ENCODE results near the gene ATP6V0E2. TPM values are rescaled to one million over a fixed set of nuclear protein-coding genes. Genes with fewer than 3 reads are reported as not detected.

ATP6V0E2 gene
- total RNA-seq, 8 experiments from 2014 or later: 9.4 to 114 (median 74.4) TPM

- 73 to 100% (median 100%) methylated on average over 1 to 3 of the region's 3 CpGs; no CpG with 5 or more reads in 2 of the 10 experiments for WGBS, 10 experiments
- Histone ChIP-seq H3K4me1 (replicated peaks in 1 of 2) (no peaks in the 10 kb centered on the region), H3K4me3 (no peak overlapping the region), H3K27ac (no peak overlapping the region)
- in situ Hi-C loops (cut with MboI; ENCODE audit: low pct_unique_long_range_greater_than_20kb in 2 of 9, low sequenced_read_pairs in 9 of 9, unreplicated experiment in 9 of 9): no loop called here
- no peak for ATAC-seq (replicated peaks in 6 of 8)
Measured at GRCh38 chr7:149846436-149847046, 27.2 kb upstream of the ATP6V0E2 start.

GRCh38 chr7:149849174-149849573, 24.6 kb upstream of the ATP6V0E2 start:
- H3K4me3 ChIP-seq: no peak overlapping the region
- H3K27ac ChIP-seq: no peak overlapping the region
- WGBS, 10 experiments: 50 to 100% (median 83%) methylated on average over 1 to 6 of the region's 6 CpGs
- ATAC-seq (replicated peaks in 6 of 8): no peak
- in situ Hi-C loops (cut with MboI; ENCODE audit: low pct_unique_long_range_greater_than_20kb in 2 of 9, low sequenced_read_pairs in 9 of 9, unreplicated experiment in 9 of 9): no loop called here
- H3K4me1 ChIP-seq (replicated peaks in 1 of 2): no peaks in the 10 kb centered on the region

- Histone ChIP-seq H3K27ac (no peak overlapping the region), H3K4me1 (replicated peaks in 1 of 2) (peaks cover 7 to 8% of the 10 kb centered on the region in 2 donors), H3K4me3 (no peak overlapping the region)
- in situ Hi-C loops (cut with MboI; ENCODE audit: low pct_unique_long_range_greater_than_20kb in 2 of 9, low sequenced_read_pairs in 9 of 9, unreplicated experiment in 9 of 9): loop anchor here in 1 of 9 experiments (25.0 kb wide), 1 partner anchor 562 kb away; a partner anchor contains a TSS
- WGBS, 10 experiments: 57 to 100% (median 79%) methylated on average over 1 to 6 of the region's 16 CpGs; no CpG with 5 or more reads in 4 of the 10 experiments
- ATAC-seq (replicated peaks in 6 of 8): peak in 1 of 8 experiments; percentile 31
Measured at GRCh38 chr7:149850007-149850594, 23.7 kb upstream of the ATP6V0E2 start.

- Histone ChIP-seq H3K4me3 (no peak overlapping the region), H3K27ac (no peak overlapping the region), H3K4me1 (replicated peaks in 1 of 2) (peaks cover 11 to 12% of the 10 kb centered on the region in 2 donors)
- 44 to 100% (median 95%) methylated on average over 1 to 4 of the region's 4 CpGs; no CpG with 5 or more reads in 5 of the 10 experiments for WGBS, 10 experiments
- no peak for ATAC-seq (replicated peaks in 6 of 8)
- in situ Hi-C loops (cut with MboI; ENCODE audit: low pct_unique_long_range_greater_than_20kb in 2 of 9, low sequenced_read_pairs in 9 of 9, unreplicated experiment in 9 of 9): loop anchor here in 1 of 9 experiments (25.0 kb wide), 1 partner anchor 562 kb away; a partner anchor contains a TSS
Measured at GRCh38 chr7:149850716-149851115, 23.1 kb upstream of the ATP6V0E2 start.

- in situ Hi-C loops (cut with MboI; ENCODE audit: low pct_unique_long_range_greater_than_20kb in 2 of 9, low sequenced_read_pairs in 9 of 9, unreplicated experiment in 9 of 9): loop anchor here in 1 of 9 experiments (25.0 kb wide), 1 partner anchor 561 kb away; a partner anchor contains a TSS
- Histone ChIP-seq H3K4me1 (replicated peaks in 1 of 2) (peaks cover 11 to 12% of the 10 kb centered on the region in 2 donors), H3K27ac (no peak overlapping the region), H3K4me3 (no peak overlapping the region)
- ATAC-seq (replicated peaks in 6 of 8): no peak
- 50 to 100% (median 85%) methylated on average over 1 to 7 of the region's 9 CpGs; no CpG with 5 or more reads in 4 of the 10 experiments for WGBS, 10 experiments
Measured at GRCh38 chr7:149851449-149851848, 22.3 kb upstream of the ATP6V0E2 start.

- 87 to 100% (median 96%) methylated on average over 1 to 8 of the region's 9 CpGs; no CpG with 5 or more reads in 1 of the 10 experiments for WGBS, 10 experiments
Measured at GRCh38 chr7:149853157-149853556, 20.6 kb upstream of the ATP6V0E2 start.

GRCh38 chr7:149854611-149855360, 19.0 kb upstream of the ATP6V0E2 start:
- Histone ChIP-seq H3K4me1 (replicated peaks in 1 of 2) (peaks cover 11 to 12% of the 10 kb centered on the region in 2 donors), H3K27ac (no peak overlapping the region), H3K4me3 (no peak overlapping the region)
- in situ Hi-C loops (cut with MboI; ENCODE audit: low pct_unique_long_range_greater_than_20kb in 2 of 9, low sequenced_read_pairs in 9 of 9, unreplicated experiment in 9 of 9): loop anchor here in 1 of 9 experiments (25.0 kb wide), 1 partner anchor 558 kb away; a partner anchor contains a TSS
- 35 to 95% (median 69%) methylated on average over 3 to 9 of the region's 13 CpGs; no CpG with 5 or more reads in 1 of the 10 experiments for WGBS, 10 experiments
- ATAC-seq (replicated peaks in 6 of 8): peak; percentile 37 to 93 (median 90)

More at GRCh38 chr7:149853157-149853556, 20.6 kb upstream of the ATP6V0E2 start:
- H3K4me3 ChIP-seq: no peak overlapping the region
- in situ Hi-C loops (cut with MboI; ENCODE audit: low pct_unique_long_range_greater_than_20kb in 2 of 9, low sequenced_read_pairs in 9 of 9, unreplicated experiment in 9 of 9): loop anchor here in 1 of 9 experiments (25.0 kb wide), 1 partner anchor 559 kb away; a partner anchor contains a TSS
- H3K27ac ChIP-seq: no peak overlapping the region
- peaks cover 11 to 12% of the 10 kb centered on the region in 2 donors for H3K4me1 ChIP-seq (replicated peaks in 1 of 2)
- no peak for ATAC-seq (replicated peaks in 6 of 8)

GRCh38 chr7:149855361-149856305, 18.1 kb upstream of the ATP6V0E2 start:
- ATAC-seq (replicated peaks in 6 of 8): peak in 6 of 8 experiments; percentile 51 to 90 (median 68)
- WGBS, 10 experiments: 23 to 90% (median 76%) methylated on average over 1 to 7 of the region's 16 CpGs; no CpG with 5 or more reads in 1 of the 10 experiments
- H3K4me3 ChIP-seq: no peak overlapping the region
- H3K4me1 ChIP-seq (replicated peaks in 1 of 2): peaks cover 11 to 12% of the 10 kb centered on the region in 2 donors
- no peak overlapping the region for H3K27ac ChIP-seq
- in situ Hi-C loops (cut with MboI; ENCODE audit: low pct_unique_long_range_greater_than_20kb in 2 of 9, low sequenced_read_pairs in 9 of 9, unreplicated experiment in 9 of 9): loop anchor here in 1 of 9 experiments (25.0 kb wide), 1 partner anchor 557 kb away; a partner anchor contains a TSS

GRCh38 chr7:149856583-149856982, 17.2 kb upstream of the ATP6V0E2 start:
- peaks cover 11 to 12% of the 10 kb centered on the region in 2 donors for H3K4me1 ChIP-seq (replicated peaks in 1 of 2)
- in situ Hi-C loops (cut with MboI; ENCODE audit: low pct_unique_long_range_greater_than_20kb in 2 of 9, low sequenced_read_pairs in 9 of 9, unreplicated experiment in 9 of 9): loop anchor here in 1 of 9 experiments (25.0 kb wide), 1 partner anchor 556 kb away; a partner anchor contains a TSS
- no peak for ATAC-seq (replicated peaks in 6 of 8)
- H3K27ac ChIP-seq: no peak overlapping the region
- H3K4me3 ChIP-seq: no peak overlapping the region
- 86 to 94% (median 91%) methylated on average over 1 to 8 of the region's 8 CpGs for WGBS, 10 experiments

- WGBS, 10 experiments: 8 to 91% (median 65%) methylated on average over 2 to 5 of the region's 6 CpGs; no CpG with 5 or more reads in 5 of the 10 experiments
- H3K27ac ChIP-seq: no peak overlapping the region
- H3K4me1 ChIP-seq (replicated peaks in 1 of 2): peaks cover 11 to 12% of the 10 kb centered on the region in 2 donors
- H3K4me3 ChIP-seq: no peak overlapping the region
- ATAC-seq (replicated peaks in 6 of 8): no peak
- in situ Hi-C loops (cut with MboI; ENCODE audit: low pct_unique_long_range_greater_than_20kb in 2 of 9, low sequenced_read_pairs in 9 of 9, unreplicated experiment in 9 of 9): loop anchor here in 1 of 9 experiments (25.0 kb wide), 1 partner anchor 553 kb away; a partner anchor contains a TSS
Measured at GRCh38 chr7:149859369-149859768, 14.4 kb upstream of the ATP6V0E2 start.

GRCh38 chr7:149859876-149860275, 13.9 kb upstream of the ATP6V0E2 start:
- ATAC-seq (replicated peaks in 6 of 8): no peak
- no peak overlapping the region for H3K4me3 ChIP-seq
- H3K27ac ChIP-seq: no peak overlapping the region
- in situ Hi-C loops (cut with MboI; ENCODE audit: low pct_unique_long_range_greater_than_20kb in 2 of 9, low sequenced_read_pairs in 9 of 9, unreplicated experiment in 9 of 9): loop anchor here in 1 of 9 experiments (25.0 kb wide), 1 partner anchor 552 kb away; a partner anchor contains a TSS
- 20 to 100% (median 75%) methylated on average over 1 to 4 of the region's 4 CpGs; no CpG with 5 or more reads in 4 of the 10 experiments for WGBS, 10 experiments
- peaks cover 6 to 7% of the 10 kb centered on the region in 2 donors for H3K4me1 ChIP-seq (replicated peaks in 1 of 2)
